Measurements from ENCODE around the gene NFATC2. TPM values are rescaled to one million over a fixed set of nuclear protein-coding genes. Genes with fewer than 3 reads are reported as not detected.

Gene NFATC2
- total RNA-seq, 3 donors from 2014 or later (not counting 1 experiment from before 2014, with no cell fraction given): 141 to 195 (median 160) TPM

GRCh38 chr20:51566594-51566993 is 24.1 kb upstream of the NFATC2 start:
- H3K27ac ChIP-seq (ENCODE audit: low read length): no peak overlapping the region
- no peaks in the 10 kb centered on the region for H3K9me3 ChIP-seq (ENCODE audit: control insufficient read depth, insufficient read depth, low read length)
- H3K4me1 Mint-ChIP-seq: peaks cover 11 to 23% of the 10 kb centered on the region in 2 donors
- 97% methylated on average over 2 of the region's 4 CpGs for WGBS (ENCODE audit: insufficient coverage)
- H3K27me3 Mint-ChIP-seq (ENCODE audit: low read depth in 2 of 2): peaks cover 11 to 25% of the 10 kb centered on the region in 2 donors
- H3K4me1 ChIP-seq (ENCODE audit: control insufficient read depth, insufficient read depth, low read length): peaks cover 16% of the 10 kb centered on the region
- TF ChIP-seq, protein P1, sequence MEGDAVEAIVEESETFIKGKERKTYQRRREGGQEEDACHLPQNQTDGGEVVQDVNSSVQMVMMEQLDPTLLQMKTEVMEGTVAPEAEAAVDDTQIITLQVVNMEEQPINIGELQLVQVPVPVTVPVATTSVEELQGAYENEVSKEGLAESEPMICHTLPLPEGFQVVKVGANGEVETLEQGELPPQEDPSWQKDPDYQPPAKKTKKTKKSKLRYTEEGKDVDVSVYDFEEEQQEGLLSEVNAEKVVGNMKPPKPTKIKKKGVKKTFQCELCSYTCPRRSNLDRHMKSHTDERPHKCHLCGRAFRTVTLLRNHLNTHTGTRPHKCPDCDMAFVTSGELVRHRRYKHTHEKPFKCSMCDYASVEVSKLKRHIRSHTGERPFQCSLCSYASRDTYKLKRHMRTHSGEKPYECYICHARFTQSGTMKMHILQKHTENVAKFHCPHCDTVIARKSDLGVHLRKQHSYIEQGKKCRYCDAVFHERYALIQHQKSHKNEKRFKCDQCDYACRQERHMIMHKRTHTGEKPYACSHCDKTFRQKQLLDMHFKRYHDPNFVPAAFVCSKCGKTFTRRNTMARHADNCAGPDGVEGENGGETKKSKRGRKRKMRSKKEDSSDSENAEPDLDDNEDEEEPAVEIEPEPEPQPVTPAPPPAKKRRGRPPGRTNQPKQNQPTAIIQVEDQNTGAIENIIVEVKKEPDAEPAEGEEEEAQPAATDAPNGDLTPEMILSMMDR (IDR thresholded peaks at IDR 0.05): no peak
- ATAC-seq (no peak), DNase-seq (no peak)
- intact Hi-C loops (cut with micrococcal nuclease): no loop called here
- H3K27ac Mint-ChIP-seq: no peak overlapping the region
- H3K9me3 Mint-ChIP-seq: no peaks in the 10 kb centered on the region
- no peak overlapping the region for H3K4me3 ChIP-seq (ENCODE audit: low read length)
- H3K4me3 Mint-ChIP-seq: no peak overlapping the region
- H3K36me3 Mint-ChIP-seq: no peaks in the 10 kb centered on the region
- H3K36me3 ChIP-seq (ENCODE audit: control insufficient read depth, insufficient read depth, low read length): no peaks in the 10 kb centered on the region
- H3K27me3 ChIP-seq (ENCODE audit: control insufficient read depth, insufficient read depth, low read length): peaks cover 15% of the 10 kb centered on the region

- H3K27me3 Mint-ChIP-seq (ENCODE audit: low read depth in 2 of 2): peaks cover 22 to 32% of the 10 kb centered on the region in 2 donors
- 65% methylated on average over 13 of the region's 14 CpGs for WGBS (ENCODE audit: insufficient coverage)
These were observed 23.0 kb upstream of the NFATC2 start for GRCh38 chr20:51565298-51566144.

GRCh38 chr20:51563486-51564332 is 21.2 kb upstream of the NFATC2 start:
- Mint-ChIP-seq H3K9me3 (no peaks in the 10 kb centered on the region), H3K4me3 (peak overlapping the region; percentile 74), H3K27me3 (ENCODE audit: low read depth in 2 of 2) (peaks cover 27 to 40% of the 10 kb centered on the region in 2 donors), H3K36me3 (peaks cover 6% of the 10 kb centered on the region), H3K4me1 (peaks cover 24 to 35% of the 10 kb centered on the region in 2 donors), H3K27ac (peak overlapping the region in 1 of 2 donors; percentile 8)
- no peak overlapping the region for H3K4me3 ChIP-seq (ENCODE audit: low read length)
- ATAC-seq (peak in 2 of 3 donors; percentile 54 to 76), DNase-seq (peak in 1 of 2 donors; percentile 18)
- 59% methylated on average over 15 of the region's 15 CpGs for WGBS (ENCODE audit: insufficient coverage)
- intact Hi-C loops (cut with micrococcal nuclease): no loop called here
- H3K36me3 ChIP-seq (ENCODE audit: control insufficient read depth, insufficient read depth, low read length): no peaks in the 10 kb centered on the region
- peaks cover 23% of the 10 kb centered on the region for H3K4me1 ChIP-seq (ENCODE audit: control insufficient read depth, insufficient read depth, low read length)
- TF ChIP-seq, protein P1 (IDR thresholded peaks at IDR 0.05): no peak
- no peaks in the 10 kb centered on the region for H3K9me3 ChIP-seq (ENCODE audit: control insufficient read depth, insufficient read depth, low read length)
- H3K27ac ChIP-seq (ENCODE audit: low read length): no peak overlapping the region
- peaks cover 42% of the 10 kb centered on the region for H3K27me3 ChIP-seq (ENCODE audit: control insufficient read depth, insufficient read depth, low read length)

More at GRCh38 chr20:51565298-51566144, 23.0 kb upstream of the NFATC2 start:
- no peak overlapping the region for H3K27ac ChIP-seq (ENCODE audit: low read length)
- Mint-ChIP-seq H3K4me1 (peaks cover 22 to 34% of the 10 kb centered on the region in 2 donors), H3K9me3 (no peaks in the 10 kb centered on the region), H3K27ac (no peak overlapping the region), H3K4me3 (no peak overlapping the region), H3K36me3 (peaks cover 6% of the 10 kb centered on the region)
- intact Hi-C loops (cut with micrococcal nuclease): no loop called here
- no peaks in the 10 kb centered on the region for H3K9me3 ChIP-seq (ENCODE audit: control insufficient read depth, insufficient read depth, low read length)
- TF ChIP-seq, protein P1 (IDR thresholded peaks at IDR 0.05): no peak
- no peaks in the 10 kb centered on the region for H3K36me3 ChIP-seq (ENCODE audit: control insufficient read depth, insufficient read depth, low read length)
- no peak overlapping the region for H3K4me3 ChIP-seq (ENCODE audit: low read length)
- ATAC-seq: no peak
- no peak for DNase-seq
- peaks cover 24% of the 10 kb centered on the region for H3K27me3 ChIP-seq (ENCODE audit: control insufficient read depth, insufficient read depth, low read length)
- H3K4me1 ChIP-seq (ENCODE audit: control insufficient read depth, insufficient read depth, low read length): peaks cover 23% of the 10 kb centered on the region

Data from natural killer cell (primary cell).